ENCODE measurements around the gene KMT2C. TPM values are rescaled to one million over a fixed set of nuclear protein-coding genes. Genes with fewer than 3 reads are reported as not detected.

The KMT2C gene
- total RNA-seq, 3 donors from 2014 or later (not counting 1 experiment from before 2014, with no cell fraction given) = 159 to 177 (median 167) TPM

DNA sequence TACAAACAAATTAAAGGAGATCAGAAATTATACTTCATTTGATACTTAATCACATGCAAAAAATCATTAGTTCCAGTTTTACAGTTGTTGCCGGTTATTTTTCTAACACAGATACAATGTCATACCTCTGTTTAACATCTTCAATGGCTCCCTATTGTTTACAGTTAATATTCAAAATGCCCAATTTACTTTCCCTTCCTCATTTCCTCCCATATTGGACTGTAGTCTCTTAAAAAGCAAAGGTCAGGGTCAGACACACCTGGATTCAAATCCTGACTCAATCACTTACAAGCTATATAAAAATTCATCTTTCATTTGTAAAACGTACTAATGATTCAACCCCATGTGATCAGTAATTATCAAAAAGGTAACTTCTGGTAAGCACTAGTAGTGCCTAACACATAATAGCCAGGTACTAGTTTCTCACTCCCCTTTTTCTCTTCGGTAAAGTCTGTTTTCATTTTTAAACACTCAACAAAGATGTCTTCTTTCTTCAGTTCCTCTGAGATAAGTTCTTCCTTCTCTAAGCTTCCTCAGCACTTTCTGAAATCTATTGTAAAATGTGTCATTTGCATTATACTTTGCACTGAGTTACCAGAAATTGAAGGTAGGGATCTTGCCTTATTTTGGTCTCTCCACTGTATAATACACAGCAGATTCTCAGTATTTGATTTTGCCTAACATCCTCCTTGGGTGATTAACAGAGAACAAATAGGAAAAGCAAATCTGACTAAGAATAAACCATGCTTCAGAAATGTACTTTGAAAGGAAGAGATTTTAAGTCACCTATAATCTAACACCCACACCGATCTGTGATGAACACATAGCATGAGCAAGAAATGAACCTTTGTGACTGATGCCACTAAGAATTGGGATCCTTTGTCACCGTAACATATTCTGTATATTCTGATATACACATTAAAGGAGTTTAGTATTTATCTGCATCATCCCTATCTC, 16.1 kb downstream of the KMT2C start:
- Histone ChIP-seq H3K36me3 (ENCODE audit: control insufficient read depth, insufficient read depth, low read length) (no peaks in the 10 kb centered on the region), H3K27me3 (ENCODE audit: control insufficient read depth, insufficient read depth, low read length) (no peaks in the 10 kb centered on the region), H3K4me3 (ENCODE audit: low read length) (no peak overlapping the region), H3K4me1 (ENCODE audit: control insufficient read depth, insufficient read depth, low read length) (peaks cover 9% of the 10 kb centered on the region), H3K27ac (ENCODE audit: low read length) (no peak overlapping the region), H3K9me3 (ENCODE audit: control insufficient read depth, insufficient read depth, low read length) (peaks cover 9% of the 10 kb centered on the region)
- H3K4me3 Mint-ChIP-seq = peak overlapping the region; percentile 2
- H3K4me1 Mint-ChIP-seq = peaks cover 37 to 62% of the 10 kb centered on the region in 2 donors
- TF ChIP-seq, protein P1, sequence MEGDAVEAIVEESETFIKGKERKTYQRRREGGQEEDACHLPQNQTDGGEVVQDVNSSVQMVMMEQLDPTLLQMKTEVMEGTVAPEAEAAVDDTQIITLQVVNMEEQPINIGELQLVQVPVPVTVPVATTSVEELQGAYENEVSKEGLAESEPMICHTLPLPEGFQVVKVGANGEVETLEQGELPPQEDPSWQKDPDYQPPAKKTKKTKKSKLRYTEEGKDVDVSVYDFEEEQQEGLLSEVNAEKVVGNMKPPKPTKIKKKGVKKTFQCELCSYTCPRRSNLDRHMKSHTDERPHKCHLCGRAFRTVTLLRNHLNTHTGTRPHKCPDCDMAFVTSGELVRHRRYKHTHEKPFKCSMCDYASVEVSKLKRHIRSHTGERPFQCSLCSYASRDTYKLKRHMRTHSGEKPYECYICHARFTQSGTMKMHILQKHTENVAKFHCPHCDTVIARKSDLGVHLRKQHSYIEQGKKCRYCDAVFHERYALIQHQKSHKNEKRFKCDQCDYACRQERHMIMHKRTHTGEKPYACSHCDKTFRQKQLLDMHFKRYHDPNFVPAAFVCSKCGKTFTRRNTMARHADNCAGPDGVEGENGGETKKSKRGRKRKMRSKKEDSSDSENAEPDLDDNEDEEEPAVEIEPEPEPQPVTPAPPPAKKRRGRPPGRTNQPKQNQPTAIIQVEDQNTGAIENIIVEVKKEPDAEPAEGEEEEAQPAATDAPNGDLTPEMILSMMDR (IDR thresholded peaks at IDR 0.05) = no peak
- H3K36me3 Mint-ChIP-seq = no peaks in the 10 kb centered on the region
- intact Hi-C loops (cut with micrococcal nuclease) = no loop called here
- 75% methylated on average over 4 of the region's 5 CpGs for WGBS (ENCODE audit: insufficient coverage)
- H3K27ac Mint-ChIP-seq = peak overlapping the region; percentile 29 to 66
- H3K9me3 Mint-ChIP-seq = peaks cover 0 to 4% of the 10 kb centered on the region in 2 donors
- H3K27me3 Mint-ChIP-seq (ENCODE audit: low read depth in 2 of 2) = no peaks in the 10 kb centered on the region
- no peak for ATAC-seq
- DNase-seq = no peak

DNA sequence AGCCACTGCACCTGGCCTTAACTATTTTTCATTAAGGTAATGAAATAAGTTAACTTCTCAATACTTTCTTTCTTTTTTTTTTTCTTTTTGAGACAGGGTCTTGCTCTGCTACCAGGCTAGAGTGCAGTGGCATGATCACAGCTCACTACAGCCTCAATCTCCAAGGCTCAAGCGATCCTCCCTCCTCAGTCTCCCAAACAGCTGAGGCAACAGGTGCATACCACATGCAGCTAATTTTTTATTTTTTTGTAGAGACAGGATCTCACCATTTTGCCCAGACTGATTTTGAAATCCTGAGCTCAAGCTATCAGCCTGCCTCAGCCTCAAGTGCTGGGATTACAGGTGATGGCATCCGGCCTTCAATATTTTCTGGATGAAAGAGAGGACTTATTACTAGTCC, 21.0 kb downstream of the KMT2C start:
- Histone ChIP-seq H3K36me3 (ENCODE audit: control insufficient read depth, insufficient read depth, low read length) (no peaks in the 10 kb centered on the region), H3K4me3 (ENCODE audit: low read length) (no peak overlapping the region), H3K9me3 (ENCODE audit: control insufficient read depth, insufficient read depth, low read length) (no peaks in the 10 kb centered on the region), H3K27me3 (ENCODE audit: control insufficient read depth, insufficient read depth, low read length) (no peaks in the 10 kb centered on the region), H3K4me1 (ENCODE audit: control insufficient read depth, insufficient read depth, low read length) (peaks cover 3% of the 10 kb centered on the region), H3K27ac (ENCODE audit: low read length) (no peak overlapping the region)
- ATAC-seq (no peak), DNase-seq (no peak)
- Mint-ChIP-seq H3K27ac (no peak overlapping the region), H3K9me3 (no peaks in the 10 kb centered on the region), H3K4me1 (peaks cover 29 to 37% of the 10 kb centered on the region in 2 donors), H3K4me3 (no peak overlapping the region), H3K27me3 (ENCODE audit: low read depth in 2 of 2) (no peaks in the 10 kb centered on the region), H3K36me3 (no peaks in the 10 kb centered on the region)
- intact Hi-C loops (cut with micrococcal nuclease) = no loop called here
- WGBS (ENCODE audit: insufficient coverage) = 96% methylated on average over 1 of the region's 2 CpGs
- TF ChIP-seq, protein P1 (IDR thresholded peaks at IDR 0.05) = no peak

DNA sequence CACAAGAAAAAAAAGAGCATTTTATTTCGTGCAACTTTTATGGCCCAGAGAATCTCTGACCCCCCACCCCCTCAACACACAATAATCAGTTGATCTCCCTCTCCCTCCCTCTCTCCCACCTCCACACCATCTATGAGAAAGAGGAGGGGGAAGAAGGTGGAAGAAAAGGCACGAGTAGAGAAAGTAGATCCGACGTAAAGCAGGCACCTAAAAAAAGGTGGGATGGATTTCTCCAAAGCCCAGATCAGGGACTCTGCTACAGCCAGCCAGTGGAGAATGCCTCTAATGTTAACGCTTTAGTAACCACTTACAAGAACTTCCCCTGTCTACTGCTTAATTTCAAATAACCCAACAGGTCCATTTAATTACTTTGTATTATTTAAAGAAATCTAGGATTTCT, 24.4 kb downstream of the KMT2C start:
- no peaks in the 10 kb centered on the region for H3K27me3 Mint-ChIP-seq (ENCODE audit: low read depth in 2 of 2)
- no peak overlapping the region for H3K27ac ChIP-seq (ENCODE audit: low read length)
- H3K27ac Mint-ChIP-seq = no peak overlapping the region
- ATAC-seq (no peak), DNase-seq (no peak)
- no peak overlapping the region for H3K4me3 Mint-ChIP-seq
- H3K36me3 ChIP-seq (ENCODE audit: control insufficient read depth, insufficient read depth, low read length) = no peaks in the 10 kb centered on the region
- peaks cover 3% of the 10 kb centered on the region for H3K9me3 ChIP-seq (ENCODE audit: control insufficient read depth, insufficient read depth, low read length)
- no peak overlapping the region for H3K4me3 ChIP-seq (ENCODE audit: low read length)
- peaks cover 10% of the 10 kb centered on the region for H3K36me3 Mint-ChIP-seq
- H3K4me1 ChIP-seq (ENCODE audit: control insufficient read depth, insufficient read depth, low read length) = no peaks in the 10 kb centered on the region
- H3K4me1 Mint-ChIP-seq = peaks cover 15 to 27% of the 10 kb centered on the region in 2 donors
- no peaks in the 10 kb centered on the region for H3K27me3 ChIP-seq (ENCODE audit: control insufficient read depth, insufficient read depth, low read length)
- peaks cover 5 to 6% of the 10 kb centered on the region in 2 donors for H3K9me3 Mint-ChIP-seq
- TF ChIP-seq, protein P1 (IDR thresholded peaks at IDR 0.05) = no peak
- intact Hi-C loops (cut with micrococcal nuclease) = no loop called here
- 56% methylated on average over 3 of the region's 5 CpGs for WGBS (ENCODE audit: insufficient coverage)

Data from natural killer cell (primary cell).